Activated CD8-positive, alpha-beta memory T cell treated with anti-CD3 and anti-CD28 coated beads for 36 hours (primary cell): ENCODE measurements around the gene F7. TPM values are rescaled to one million over a fixed set of nuclear protein-coding genes. Genes with fewer than 3 reads are reported as not detected.

Experiments used
- CTCF ChIA-PET: fragments of 350-600 bp; sonication (Branson Sonifier 250); formaldehyde crosslinking; loops from one replicate; lab custom pipeline; 2021; ENCODE audit warnings: antibody characterized with exemption; lab: Charles Lee
- POLR2A ChIA-PET: fragments of 350-600 bp; sonication (Branson Sonifier 250); formaldehyde crosslinking; loops from one replicate; lab custom pipeline; 2021; ENCODE audit warnings: antibody characterized with exemption; lab: Charles Lee
- total RNA-seq, 2 experiments: library from RNA; stranded (reverse); gene quantifications; one replicate each; pipeline ENCODE4 v1.2.3, GENCODE V29; 2021

Gene F7
- total RNA-seq, 2 experiments from 2014 or later: 0.30 to 0.46 TPM

GRCh38 chr13:113125506-113126264 lies 20.1 kb downstream of the F7 start:
- ChIA-PET CTCF (no interaction called here), POLR2A (no interaction called here)

- CTCF ChIA-PET: no interaction called here
- POLR2A ChIA-PET: no interaction called here
These were observed 20.9 kb downstream of the F7 start for GRCh38 chr13:113126265-113127150.

GRCh38 chr13:113129480-113129879 lies 23.9 kb downstream of the F7 start:
- ChIA-PET POLR2A (no interaction called here), CTCF (no interaction called here)

- POLR2A ChIA-PET: no interaction called here
- CTCF ChIA-PET: no interaction called here
These were observed 24.5 kb downstream of the F7 start for GRCh38 chr13:113129921-113130750.

DNA sequence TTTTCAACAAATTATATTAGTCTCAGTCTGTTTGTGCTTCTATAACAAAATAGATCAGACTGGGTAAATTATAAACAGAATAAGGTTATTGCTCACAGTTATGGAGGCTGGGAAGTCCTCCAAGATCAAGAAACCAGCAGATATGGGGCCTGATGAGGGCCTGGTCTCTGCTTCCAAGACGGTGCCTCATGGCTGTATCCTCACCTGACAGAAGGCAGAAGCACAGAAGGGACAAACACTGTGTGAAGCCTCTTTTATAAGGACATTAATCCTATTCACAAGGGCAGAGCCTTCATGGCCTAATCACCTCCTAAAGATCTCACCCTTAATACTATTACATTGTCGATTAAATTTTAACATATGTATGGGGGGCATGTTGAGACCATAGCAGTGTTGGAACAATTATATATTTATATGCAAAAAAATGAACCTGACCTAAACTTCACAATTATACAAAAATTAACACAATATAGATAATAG lies 29.7 kb downstream of the F7 start:
- ChIA-PET CTCF (no interaction called here), POLR2A (no interaction called here)

DNA sequence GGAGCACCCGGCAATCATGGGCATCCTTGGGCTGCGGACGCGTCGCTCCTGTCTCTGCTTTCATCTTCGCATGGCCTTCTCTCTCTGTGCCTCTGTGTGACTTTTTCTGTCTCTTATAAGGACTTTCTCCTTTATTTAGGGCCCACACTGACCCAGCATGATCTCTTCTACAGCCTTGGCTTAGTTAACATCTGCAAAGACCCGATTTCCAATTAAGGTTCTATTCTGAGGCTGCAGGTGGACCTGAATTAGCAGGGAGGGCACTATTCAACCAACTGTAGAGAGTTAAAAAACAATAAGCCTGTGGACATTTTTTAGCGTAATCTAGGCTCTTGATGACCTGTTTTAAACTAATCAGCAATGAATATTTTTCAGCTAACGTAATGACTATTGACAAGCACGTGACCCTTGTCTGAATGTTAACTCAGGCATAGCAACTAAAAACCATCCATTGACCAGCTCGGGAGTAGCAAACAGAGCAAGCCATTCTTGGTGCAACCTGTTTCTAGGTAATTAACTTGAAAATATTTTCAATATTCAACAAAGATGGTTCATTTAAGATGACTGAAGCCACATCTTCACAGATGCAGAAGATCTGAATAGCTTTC lies 32.2 kb downstream of the F7 start:
- ChIA-PET CTCF (no interaction called here), POLR2A (no interaction called here)

DNA sequence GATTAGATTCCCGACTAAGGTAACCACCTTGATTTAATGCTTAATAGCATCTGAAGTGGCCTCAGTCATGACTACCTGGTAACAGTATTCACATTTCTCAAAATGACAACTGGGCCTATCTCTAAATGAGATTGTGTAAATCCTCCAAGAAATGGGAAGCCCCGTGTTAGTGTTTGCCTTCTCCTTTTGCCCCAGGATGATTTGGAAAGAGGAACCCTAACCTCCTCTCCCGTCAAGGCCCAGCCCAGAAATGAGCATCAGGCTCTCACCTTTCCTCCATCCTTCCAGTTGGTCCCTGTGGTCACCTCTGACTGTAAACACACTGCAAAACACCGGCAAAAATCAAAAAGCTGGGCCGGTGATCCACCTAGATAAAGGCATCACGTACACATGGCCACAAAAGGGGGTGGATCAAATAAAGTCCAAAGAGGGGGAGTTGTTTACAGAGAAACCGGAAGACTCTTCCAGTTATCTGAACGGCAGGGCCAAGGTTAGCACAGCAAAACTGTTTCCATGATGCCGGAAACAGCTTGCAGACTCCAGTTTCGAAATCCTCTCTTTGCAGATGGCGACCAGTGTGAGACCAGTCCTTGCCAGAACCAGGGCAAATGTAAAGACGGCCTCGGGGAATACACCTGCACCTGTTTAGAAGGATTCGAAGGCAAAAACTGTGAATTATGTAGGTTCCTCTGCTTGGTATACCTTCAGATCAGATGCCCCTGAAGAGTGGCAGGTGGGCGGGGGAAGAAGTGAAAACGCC lies 33.4 kb downstream of the F7 start:
- CTCF ChIA-PET: no interaction called here
- POLR2A ChIA-PET: no interaction called here

GRCh38 chr13:113139577-113139976 lies 34.0 kb downstream of the F7 start:
- ChIA-PET CTCF (interaction anchor here (0.7 kb wide), 2 partner anchors 21 to 110 kb away, joined by 3 read pairs; no protein-coding TSS in a partner anchor), POLR2A (no interaction called here)

DNA sequence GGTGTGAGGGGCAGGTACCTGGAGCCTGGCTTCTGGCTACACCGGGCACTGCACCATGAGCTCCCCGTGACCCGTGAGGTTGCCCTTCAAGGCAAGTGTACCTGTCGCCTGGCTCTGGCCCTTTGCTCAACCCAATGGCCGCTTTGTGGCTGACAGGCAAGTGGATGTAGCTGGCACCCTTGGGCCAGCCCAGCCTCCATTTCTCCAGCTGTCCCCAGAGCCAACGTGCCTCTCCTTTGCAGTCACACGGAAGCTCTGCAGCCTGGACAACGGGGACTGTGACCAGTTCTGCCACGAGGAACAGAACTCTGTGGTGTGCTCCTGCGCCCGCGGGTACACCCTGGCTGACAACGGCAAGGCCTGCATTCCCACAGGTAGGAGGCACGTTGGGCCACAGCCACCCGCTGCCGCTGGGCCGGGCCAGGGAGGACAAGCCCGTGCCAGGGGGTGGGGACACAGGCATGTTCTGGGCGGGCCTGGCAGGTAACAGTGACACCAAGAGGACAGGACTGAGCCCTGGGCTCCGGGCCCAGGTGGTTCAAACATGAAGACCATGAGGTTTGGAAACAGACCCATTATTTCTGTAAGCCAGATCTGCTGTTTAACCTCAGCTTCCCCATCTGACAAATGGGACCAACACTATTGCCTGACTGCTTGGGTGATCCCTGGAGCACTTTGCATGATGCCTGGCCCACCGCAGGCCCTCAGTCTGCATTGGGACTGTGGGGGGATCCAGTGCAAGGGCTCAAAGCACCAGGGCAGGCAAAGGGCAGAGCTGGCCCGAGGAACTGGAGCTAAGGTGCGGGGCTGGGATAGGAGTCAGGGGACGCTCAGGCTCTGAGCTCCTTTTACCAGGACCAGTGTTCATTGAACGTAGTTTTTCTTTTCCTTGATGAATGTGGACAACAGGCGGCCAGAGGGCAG lies 35.3 kb downstream of the F7 start:
- POLR2A ChIA-PET: no interaction called here
- CTCF ChIA-PET: no interaction called here

GRCh38 chr13:113141601-113141970 lies 36.0 kb downstream of the F7 start:
- ChIA-PET CTCF (interaction anchor here (1.1 kb wide), 1 partner anchor 10 kb away, joined by 3 read pairs; no protein-coding TSS in a partner anchor), POLR2A (no interaction called here)

- ChIA-PET POLR2A (no interaction called here), CTCF (interaction anchor here (1.1 kb wide), 1 partner anchor 8 kb away, joined by 3 read pairs; no protein-coding TSS in a partner anchor)
These were observed 37.3 kb downstream of the F7 start for GRCh38 chr13:113142876-113143275.

GRCh38 chr13:113143466-113144254 lies 38.1 kb downstream of the F7 start:
- POLR2A ChIA-PET: no interaction called here
- CTCF ChIA-PET: no interaction called here

DNA sequence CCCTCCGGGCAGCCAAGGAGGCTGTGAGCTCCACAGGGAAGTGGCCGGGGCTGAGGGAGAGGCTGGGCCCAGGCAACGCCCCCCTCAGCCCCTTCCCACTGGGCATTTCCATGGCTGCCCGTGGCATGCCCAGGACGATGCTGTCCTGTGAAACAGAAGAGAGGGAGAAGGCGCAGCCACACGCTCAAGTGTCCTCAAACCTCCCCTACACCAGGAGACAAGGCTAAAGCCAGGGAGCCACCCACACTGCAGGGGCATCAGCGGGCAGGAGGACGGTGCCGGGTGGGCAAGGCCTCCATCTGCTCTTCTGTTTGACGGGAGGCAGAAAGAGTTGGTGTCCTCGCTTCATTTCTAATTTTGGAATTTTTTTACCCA lies 38.7 kb downstream of the F7 start:
- POLR2A ChIA-PET: no interaction called here
- CTCF ChIA-PET: no interaction called here

GRCh38 chr13:113145496-113145895 lies 39.9 kb downstream of the F7 start:
- ChIA-PET CTCF (no interaction called here), POLR2A (no interaction called here)

GRCh38 chr13:113145911-113146598 lies 40.5 kb downstream of the F7 start:
- CTCF ChIA-PET: no interaction called here

GRCh38 chr13:113146750-113147149 lies 41.2 kb downstream of the F7 start:
- POLR2A ChIA-PET: no interaction called here
- CTCF ChIA-PET: no interaction called here

More at GRCh38 chr13:113145911-113146598, 40.5 kb downstream of the F7 start:
- POLR2A ChIA-PET: no interaction called here
